A673 (cell line): Measurements from ENCODE around the gene CSNK2A2. TPM values are rescaled to one million over a fixed set of nuclear protein-coding genes. Genes with fewer than 3 reads are reported as not detected.

Source experiments
- BruUV-seq: library from RNA; stranded (reverse); fragments of 400-500 nt; replicated peaks from 2 replicates; lab custom pipeline; 2021; lab: Mats Ljungman, UMichigan
- CTCF ChIA-PET: fragments of 300-600 bp; sonication (Branson Sonifier 250); formaldehyde crosslinking; loops from one replicate; lab custom pipeline; 2022; ENCODE audit warnings: antibody characterized with exemption; lab: Charles Lee
- POLR2A ChIA-PET: fragments of 300-600 bp; sonication (Branson Sonifier 250); formaldehyde crosslinking; loops from one replicate; lab custom pipeline; 2022; ENCODE audit warnings: antibody characterized with exemption; ENCODE audit not compliant: low non-redundant PET; lab: Charles Lee
- DNase-seq: peaks from one replicate; pipeline ENCODE4 v3.0.0-alpha.2; 2015; ENCODE audit warnings: low spot score
- H3K27ac ChIP-seq: fragments of 200-600 bp; sonication (generic); 2 replicates; pipeline ENCODE4 v1.5.1; 2016; ENCODE audit warnings: mixed run types, low read depth, mild to moderate bottlenecking, mixed read lengths, antibody characterized with exemption, low read length; ENCODE audit not compliant: poor library complexity, severe bottlenecking
- H3K27me3 ChIP-seq: fragments of 200-600 bp; sonication (generic); replicated peaks from 2 replicates; pipeline ENCODE4 v1.6.1; 2017; ENCODE audit warnings: mixed run types, low read depth, mild to moderate bottlenecking, mixed read lengths, antibody characterized with exemption, low read length; ENCODE audit not compliant: insufficient read depth, poor library complexity
- H3K36me3 ChIP-seq: fragments of 200-600 bp; sonication (generic); 2 replicates; pipeline ENCODE4 v1.6.1; 2016; ENCODE audit warnings: mixed run types, mild to moderate bottlenecking, mixed read lengths, antibody characterized with exemption, low read length; ENCODE audit not compliant: insufficient read depth, poor library complexity, severe bottlenecking
- H3K4me1 ChIP-seq: fragments of 200-600 bp; sonication (generic); 2 replicates; pipeline ENCODE4 v1.6.1; 2017; ENCODE audit warnings: mixed run types, mild to moderate bottlenecking, mixed read lengths, antibody characterized with exemption, low read length; ENCODE audit not compliant: insufficient read depth, poor library complexity, severe bottlenecking
- H3K4me3 ChIP-seq: fragments of 200-600 bp; sonication (generic); 2 replicates; pipeline ENCODE4 v1.5.1; 2016; ENCODE audit warnings: low read depth, mixed run types, mild to moderate bottlenecking, mixed read lengths, low read length; ENCODE audit not compliant: poor library complexity, severe bottlenecking
- H3K9me3 ChIP-seq: fragments of 200-600 bp; sonication (generic); 2 replicates; pipeline ENCODE4 v1.6.1; 2016; ENCODE audit warnings: mixed run types, low read depth, mild to moderate bottlenecking, mixed read lengths, antibody characterized with exemption, low read length; ENCODE audit not compliant: poor library complexity, severe bottlenecking
- CTCF ChIP-seq: fragments of 300-800, 200-600 bp; sonication (generic); conservative IDR thresholded peaks from 2 replicates; pipeline ENCODE4 v1.5.1; 2017; ENCODE audit warnings: low read depth, mild to moderate bottlenecking, antibody characterized with exemption, low read length, moderate library complexity, mixed read lengths
- EZH2 ChIP-seq: fragments of 200-600 bp; sonication (generic); IDR thresholded peaks from 2 replicates; pipeline ENCODE4 v1.6.1; 2017; ENCODE audit warnings: borderline replicate concordance, low read depth, mild to moderate bottlenecking, mixed read lengths, antibody characterized with exemption, low read length; ENCODE audit not compliant: poor library complexity, severe bottlenecking
- intact Hi-C: fragments of 100-400 bp; cut with micrococcal nuclease; formaldehyde crosslinking; loops from one replicate; pipeline ENCODE4 v1.10.0; 2022; ENCODE audit not compliant: unreplicated experiment
- total RNA-seq: library from RNA; stranded (reverse); gene quantifications from 2 replicates; pipeline ENCODE4 v1.2.3, GENCODE V29; 2021

The CSNK2A2 gene
- total RNA-seq, 1 experiment from 2014 or later = 114 TPM

GRCh38 chr16:58170223-58170622 is 27.7 kb downstream of the CSNK2A2 start:
- intact Hi-C loops = no loop called here

DNA sequence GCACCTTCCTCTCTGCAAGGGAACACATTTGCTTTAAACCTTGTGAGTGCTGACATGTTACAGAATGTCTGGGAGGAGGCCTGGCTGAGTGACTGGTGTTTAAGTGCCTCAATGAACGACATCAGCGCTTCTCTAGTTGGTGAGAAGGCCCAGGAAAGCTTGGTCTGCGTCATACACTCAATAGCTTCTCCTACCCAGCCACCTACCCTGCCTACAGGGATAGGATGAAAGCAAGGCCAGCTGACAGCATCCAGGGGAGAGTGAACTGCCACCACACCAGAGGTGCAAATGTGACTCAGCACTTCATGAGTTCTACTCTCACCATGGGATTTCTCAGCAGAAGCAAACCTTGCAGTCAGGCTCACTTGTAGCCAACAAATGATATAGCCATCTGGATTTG is 37.1 kb downstream of the CSNK2A2 start:
- intact Hi-C loops = no loop called here
- TF ChIP-seq CTCF = no peak
- no peak for TF ChIP-seq EZH2
- no peak overlapping the region for H3K27ac ChIP-seq
- no peaks in the 10 kb centered on the region for H3K27me3 ChIP-seq
- H3K9me3 ChIP-seq = no peaks in the 10 kb centered on the region
- peaks cover 51% of the 10 kb centered on the region for H3K36me3 ChIP-seq
- BruUV-seq = no TSS peak
- no peak for DNase-seq
- ChIA-PET CTCF (no interaction called here), POLR2A (no interaction called here)
- no peaks in the 10 kb centered on the region for H3K4me1 ChIP-seq
- no peak overlapping the region for H3K4me3 ChIP-seq

More at GRCh38 chr16:58170223-58170622, 27.7 kb downstream of the CSNK2A2 start:
- no peak overlapping the region for H3K27ac ChIP-seq
- TF ChIP-seq CTCF = no peak
- TF ChIP-seq EZH2 = no peak
- BruUV-seq = no TSS peak
- peaks cover 75% of the 10 kb centered on the region for H3K36me3 ChIP-seq
- no peak for DNase-seq
- no peaks in the 10 kb centered on the region for H3K27me3 ChIP-seq
- H3K4me1 ChIP-seq = no peaks in the 10 kb centered on the region
- no peaks in the 10 kb centered on the region for H3K9me3 ChIP-seq
- CTCF ChIA-PET = no interaction called here
- no peak overlapping the region for H3K4me3 ChIP-seq
- POLR2A ChIA-PET = no interaction called here

- Histone ChIP-seq H3K27ac (no peak overlapping the region), H3K27me3 (no peaks in the 10 kb centered on the region), H3K9me3 (no peaks in the 10 kb centered on the region), H3K36me3 (peaks cover 30% of the 10 kb centered on the region), H3K4me1 (no peaks in the 10 kb centered on the region), H3K4me3 (no peak overlapping the region)
- no peak for DNase-seq
- BruUV-seq = no TSS peak
- TF ChIP-seq EZH2 = no peak
- no peak for TF ChIP-seq CTCF
- CTCF ChIA-PET = interaction anchor here (0.5 kb wide), 1 partner anchor 356 kb away, joined by 6 read pairs; no protein-coding TSS in a partner anchor
- intact Hi-C loops = no loop called here
- POLR2A ChIA-PET = interaction anchor here (0.7 kb wide), 1 partner anchor 616 kb away, joined by 3 read pairs; the partner anchor contains the start of gene ADGRG5
Observed at GRCh38 chr16:58158725-58159124, 39.2 kb downstream of the CSNK2A2 start.
